COLO668 (cell line): ENCODE measurements around the gene GSPT2.
"Not testable (repeated sequence)": the region's sequence is repeated elsewhere in the genome, so short reads cannot be mapped to it uniquely, and the experiment has no call there.

Experiments
- DNase-seq: peaks from one replicate; lab custom pipeline; 2025; ENCODE audit not compliant: unreplicated experiment; lab: John Stamatoyannopoulos, UW

GSPT2 gene

GRCh38 chrX:51743179-51743957, at the start of gene GSPT2:
Gene GSPT2 (plus strand): TSS chrX:51743442. CDS start chrX:51743627, 185 bp downstream.
- no peak for DNase-seq

GRCh38 chrX:51694254-51694653, 49.0 kb upstream of the GSPT2 start:
- DNase-seq: no peak

- no peak for DNase-seq
Measured at GRCh38 chrX:51697397-51697796, 45.8 kb upstream of the GSPT2 start.

- DNase-seq: not testable (repeated sequence)
Measured at GRCh38 chrX:51710277-51711164, 32.7 kb upstream of the GSPT2 start, which contains the start of gene CENPVL1. Gene CENPVL1 (plus strand): TSS chrX:51710512. CDS start chrX:51710512, 0 bp downstream.

- DNase-seq: not testable (repeated sequence)
Measured at GRCh38 chrX:51712943-51713647, 30.1 kb upstream of the GSPT2 start.

GRCh38 chrX:51728202-51728601, 15.0 kb upstream of the GSPT2 start:
- DNase-seq: no peak

- no peak for DNase-seq
Measured at GRCh38 chrX:51737091-51737490, 6.2 kb upstream of the GSPT2 start.

GRCh38 chrX:51742586-51742985, 656 bp upstream of the GSPT2 start:
- DNase-seq: no peak

GRCh38 chrX:51747671-51748070, 4.4 kb downstream of the GSPT2 start:
- DNase-seq: no peak

- no peak for DNase-seq
Measured at GRCh38 chrX:51759055-51759839, 16.0 kb downstream of the GSPT2 start.

- DNase-seq: no peak
Measured at GRCh38 chrX:51760657-51761056, 17.4 kb downstream of the GSPT2 start.

GRCh38 chrX:51766546-51766945, 23.3 kb downstream of the GSPT2 start:
- DNase-seq: no peak

GRCh38 chrX:51776851-51777250, 33.6 kb downstream of the GSPT2 start:
- DNase-seq: no peak

GRCh38 chrX:51779306-51779705, 36.1 kb downstream of the GSPT2 start:
- no peak for DNase-seq

- DNase-seq: no peak
Measured at GRCh38 chrX:51795136-51795535, 51.9 kb downstream of the GSPT2 start.
